Measurements from ENCODE around the gene SIGLEC6.

Gene SIGLEC6

GRCh38 chr19:51531349-51532315, at the start of gene SIGLEC6:
Gene SIGLEC6, minus strand, starts transcription at chr19:51531670. Its CDS starts 22 bp downstream, at chr19:51531648.
- ATAC-seq (peak; percentile 86), DNase-seq (peak; percentile 42)

- no peak for DNase-seq
- ATAC-seq: no peak
Observed at GRCh38 chr19:51576850-51577249, 45.4 kb upstream of the SIGLEC6 start.

- no peak for ATAC-seq
Observed at GRCh38 chr19:51573331-51573730, 41.9 kb upstream of the SIGLEC6 start.

GRCh38 chr19:51572908-51573307, 41.4 kb upstream of the SIGLEC6 start:
- DNase-seq (no peak), ATAC-seq (no peak)

More at GRCh38 chr19:51573331-51573730, 41.9 kb upstream of the SIGLEC6 start:
- DNase-seq: no peak

GRCh38 chr19:51572410-51572809, 40.9 kb upstream of the SIGLEC6 start:
- ATAC-seq (no peak), DNase-seq (no peak)

GRCh38 chr19:51571599-51571998, 40.1 kb upstream of the SIGLEC6 start:
- DNase-seq (no peak), ATAC-seq (no peak)

- ATAC-seq (peak; percentile 92), DNase-seq (peak; percentile 88)
Observed at GRCh38 chr19:51570962-51571575, 39.6 kb upstream of the SIGLEC6 start, which contains the start of gene ZNF175. Gene ZNF175, plus strand, starts transcription at chr19:51571283. Its CDS starts 2,047 bp downstream, at chr19:51573330.

GRCh38 chr19:51568456-51568855, 37.0 kb upstream of the SIGLEC6 start:
- no peak for DNase-seq
- no peak for ATAC-seq

- DNase-seq: no peak
- ATAC-seq: no peak
Observed at GRCh38 chr19:51567583-51567982, 36.1 kb upstream of the SIGLEC6 start.

- ATAC-seq (no peak), DNase-seq (no peak)
Observed at GRCh38 chr19:51566489-51567100, 35.1 kb upstream of the SIGLEC6 start.

- DNase-seq: no peak
- ATAC-seq: no peak
Observed at GRCh38 chr19:51565583-51565982, 34.1 kb upstream of the SIGLEC6 start.

GRCh38 chr19:51564791-51565190, 33.3 kb upstream of the SIGLEC6 start:
- no peak for DNase-seq
- ATAC-seq: no peak

GRCh38 chr19:51560339-51560738, 28.9 kb upstream of the SIGLEC6 start:
- ATAC-seq: no peak
- DNase-seq: no peak

GRCh38 chr19:51559240-51559639, 27.8 kb upstream of the SIGLEC6 start:
- ATAC-seq (no peak), DNase-seq (no peak)

- ATAC-seq (peak; percentile 49), DNase-seq (peak; percentile 69)
Observed at GRCh38 chr19:51552996-51553725, 21.7 kb upstream of the SIGLEC6 start.

- ATAC-seq: no peak
Observed at GRCh38 chr19:51552608-51552995, 21.1 kb upstream of the SIGLEC6 start.

GRCh38 chr19:51551673-51552432, 20.4 kb upstream of the SIGLEC6 start:
- ATAC-seq (no peak), DNase-seq (no peak)

More at GRCh38 chr19:51552608-51552995, 21.1 kb upstream of the SIGLEC6 start:
- DNase-seq: no peak

- DNase-seq: no peak
- no peak for ATAC-seq
Observed at GRCh38 chr19:51550848-51551672, 19.6 kb upstream of the SIGLEC6 start.

GRCh38 chr19:51549533-51550324, 18.3 kb upstream of the SIGLEC6 start:
- no peak for ATAC-seq
- DNase-seq: no peak
